ENCODE measurements around the gene PISD. TPM values are rescaled to one million over a fixed set of nuclear protein-coding genes. Genes with fewer than 3 reads are reported as not detected.

PISD gene
- polyA plus RNA-seq, 4 donors, result 29.8 to 45.7 (median 36.0) TPM

DNA sequence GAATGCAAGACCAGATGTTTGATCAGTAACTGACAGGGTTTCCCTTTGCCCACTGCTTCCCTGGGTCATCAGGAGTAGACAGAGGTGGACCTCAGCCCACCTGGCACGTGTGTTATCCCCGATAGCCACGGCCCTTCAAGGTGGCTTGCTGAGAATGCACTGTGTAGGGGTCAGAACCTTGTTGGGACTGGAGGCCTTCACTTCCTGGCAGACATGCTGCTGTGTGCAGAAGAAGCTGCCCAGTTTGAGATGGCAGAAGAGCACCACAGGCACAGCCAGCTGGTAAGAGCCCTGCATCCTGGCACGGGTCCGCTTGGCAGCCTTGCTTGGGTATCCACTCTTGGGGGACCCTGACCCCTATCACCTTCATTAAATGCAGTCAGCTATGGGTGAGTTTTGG is 83.8 kb downstream of the PISD start:
- no peak for DNase-seq (ENCODE audit: low read depth in 4 of 4, low spot score in 2 of 4)

DNA sequence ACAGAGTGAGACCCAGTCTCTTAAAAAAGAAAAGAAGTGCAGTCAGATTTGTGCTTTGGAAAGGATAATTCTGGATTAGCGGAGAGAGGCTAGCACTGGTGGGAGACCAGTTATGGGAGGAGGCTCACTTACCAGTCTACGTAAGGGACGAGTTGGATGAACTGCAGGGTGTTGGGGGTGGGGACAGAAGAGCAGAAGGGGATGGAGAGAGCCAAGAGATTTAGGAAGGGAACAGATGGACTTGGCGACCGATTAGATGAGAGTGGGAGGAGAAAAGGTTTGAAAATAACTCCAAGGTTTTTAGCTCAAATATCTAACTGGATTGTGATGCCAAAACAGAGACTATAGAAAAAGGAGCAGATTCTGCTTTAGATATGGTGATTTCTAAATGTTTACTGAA is 84.3 kb downstream of the PISD start:
- DNase-seq (ENCODE audit: low read depth in 4 of 4, low spot score in 2 of 4), result no peak

DNA sequence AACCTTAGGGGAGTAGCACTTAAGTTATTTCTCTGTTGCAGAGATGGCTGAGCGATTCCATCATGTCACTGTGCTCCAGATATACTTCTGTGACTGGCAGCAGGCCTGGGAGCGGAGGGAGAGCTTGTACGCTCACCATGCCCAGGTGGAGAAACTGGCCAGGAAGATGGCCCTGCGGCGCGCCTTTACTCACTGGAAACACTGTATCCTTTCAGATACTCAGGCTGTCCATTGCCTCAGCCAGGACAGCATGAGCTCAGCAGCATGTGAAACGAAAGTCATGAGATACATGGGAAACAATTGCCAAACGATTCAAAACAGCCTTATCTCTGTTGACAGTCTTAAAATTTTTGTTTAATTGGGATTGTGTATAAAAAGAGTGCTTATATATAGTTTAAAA is 86.8 kb downstream of the PISD start:
- DNase-seq (ENCODE audit: low read depth in 4 of 4, low spot score in 2 of 4), result no peak

DNA sequence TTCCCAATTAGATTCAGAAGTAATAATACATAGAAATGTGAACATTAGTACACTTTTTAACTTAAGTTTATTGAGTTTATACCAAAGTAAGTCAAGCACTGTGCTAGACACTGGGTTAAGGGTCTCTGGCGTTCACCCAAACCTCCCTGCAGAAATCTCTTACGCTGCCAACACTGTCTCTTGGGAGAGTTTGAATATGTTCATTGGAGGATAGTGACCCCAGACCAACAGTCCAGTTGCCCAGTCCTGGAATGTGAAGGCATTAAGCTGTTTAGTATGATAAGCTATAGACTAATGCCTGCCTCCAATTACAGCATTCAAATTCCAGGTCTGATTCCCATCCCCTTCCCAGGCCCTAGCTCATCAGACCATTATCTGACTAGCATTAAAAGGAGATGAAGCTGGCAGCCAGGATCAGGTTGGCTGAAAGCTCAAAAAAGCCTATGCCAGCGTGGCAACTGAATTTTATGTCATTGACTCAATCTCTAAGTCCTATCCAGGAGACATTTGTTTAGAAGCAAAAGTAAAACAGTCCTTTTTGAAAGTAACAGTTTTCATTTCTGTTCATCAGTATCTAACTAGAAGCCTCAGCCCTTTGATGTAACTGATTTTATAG is 87.9 kb downstream of the PISD start:
- DNase-seq (ENCODE audit: low read depth in 4 of 4, low spot score in 2 of 4), result no peak

DNA sequence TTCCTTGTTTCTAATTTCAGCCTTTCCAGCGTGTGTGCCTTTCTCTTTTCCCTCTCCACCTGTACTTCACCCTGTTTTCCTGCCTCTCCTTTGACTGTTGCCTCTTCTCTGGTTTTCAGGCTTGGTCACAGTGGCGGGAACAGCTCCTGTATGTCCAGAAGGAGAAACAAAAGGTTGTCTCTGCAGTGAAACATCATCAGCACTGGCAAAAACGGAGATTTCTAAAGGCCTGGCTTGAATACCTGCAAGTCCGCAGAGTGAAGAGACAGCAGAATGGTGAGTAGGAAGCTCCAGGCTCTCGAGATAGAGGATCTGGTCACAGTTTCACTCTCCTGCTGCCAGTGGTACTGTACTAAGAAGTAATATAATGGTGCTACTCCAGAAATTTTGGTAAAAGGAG is 89.1 kb downstream of the PISD start:
- DNase-seq (ENCODE audit: low read depth in 4 of 4, low spot score in 2 of 4), result no peak

DNA sequence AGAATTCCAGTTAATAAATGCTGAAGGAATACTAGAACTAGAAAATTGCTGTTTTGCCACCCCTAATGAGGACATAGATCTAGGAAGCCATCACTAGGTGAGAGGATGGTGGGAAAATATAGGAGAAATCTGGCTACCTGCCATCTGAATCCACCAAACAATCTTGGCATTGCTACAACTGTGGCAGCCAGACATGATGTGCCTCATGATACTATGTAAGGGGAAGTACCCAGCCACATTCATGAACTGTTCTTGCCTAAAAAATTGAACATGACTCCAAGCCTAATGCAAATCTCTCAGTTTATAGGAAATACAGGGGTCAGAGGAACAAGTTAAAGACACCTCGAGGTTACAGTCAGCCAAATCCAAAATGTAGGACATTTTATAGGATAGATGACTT is 92.9 kb downstream of the PISD start:
- no peak for DNase-seq (ENCODE audit: low read depth in 4 of 4, low spot score in 2 of 4)

Other genes starting within 250 kb of the PISD start
- gene EIF4ENIF1, start 172.4 kb downstream of the PISD start, polyA plus RNA-seq (ENCODE audit: insufficient read length in 4 of 4), result 10 to 100 TPM; 39.0 to 51.9 (median 47.6) TPM
- gene SFI1, start 165.7 kb downstream of the PISD start, polyA plus RNA-seq (ENCODE audit: insufficient read length in 4 of 4), result 10 to 100 TPM; 15.4 to 51.4 (median 36.2) TPM
- gene PRR14L, start 87.9 kb upstream of the PISD start, polyA plus RNA-seq (ENCODE audit: insufficient read length in 4 of 4), result 10 to 100 TPM; 21.3 to 27.5 (median 24.6) TPM
- 10 to 100 TPM; 14.5 to 18.6 (median 16.8) TPM for gene DEPDC5, start 91.8 kb upstream of the PISD start, polyA plus RNA-seq (ENCODE audit: insufficient read length in 4 of 4)